ENCODE results near the gene DOCK1.
A peak's percentile ranks its signal among the peaks of the same experiment; 100 is the strongest.

DOCK1 gene

DNA sequence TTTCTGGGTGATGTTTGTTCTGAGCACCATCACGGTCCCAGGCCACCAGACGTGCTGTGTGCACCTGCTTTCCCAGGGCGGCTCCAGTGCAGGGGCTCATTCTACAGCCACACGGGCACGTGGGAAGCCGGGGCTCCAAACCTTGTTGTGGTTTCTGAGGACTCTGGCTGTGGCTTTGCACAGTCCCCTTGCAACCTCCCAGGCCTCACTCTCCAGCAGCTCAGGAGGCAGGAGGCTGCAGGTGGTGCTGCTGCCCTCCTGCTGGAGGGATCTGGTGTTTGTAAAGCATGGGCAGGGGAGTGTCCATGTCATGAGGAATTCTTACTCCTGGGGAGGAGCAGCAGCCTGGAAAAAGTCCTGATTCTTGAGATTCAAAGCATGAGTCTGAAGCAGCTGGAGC is 236.9 kb downstream of the DOCK1 start:
- H3K4me3 ChIP-seq (ENCODE audit: low read depth in 1 of 2, low read length in 2 of 2) = no peak overlapping the region
- H2AFZ ChIP-seq (ENCODE audit: low read depth, low read length) = no peak overlapping the region
- H3K27me3 ChIP-seq (ENCODE audit: insufficient read depth, low read length, poor library complexity) = no peaks in the 10 kb centered on the region
- no peak overlapping the region for H3K4me2 ChIP-seq (ENCODE audit: insufficient read depth, low read length)
- H3K9ac ChIP-seq (ENCODE audit: low read depth, low read length) = no peak overlapping the region
- no peaks in the 10 kb centered on the region for H3K79me2 ChIP-seq (ENCODE audit: insufficient read depth, low read length)
- no peak overlapping the region for H3K27ac ChIP-seq (ENCODE audit: low read length)
- H3K4me1 ChIP-seq (ENCODE audit: insufficient read depth, low read length) = peaks cover 8% of the 10 kb centered on the region; the same call in 1 of the 2 replicates
- DNase-seq (peak; percentile 65), ATAC-seq (ENCODE audit: insufficient read depth, low read depth) (peak; percentile 94)
- no peaks in the 10 kb centered on the region for H3K36me3 ChIP-seq (ENCODE audit: insufficient read depth, low read length)
- H4K20me1 ChIP-seq (ENCODE audit: insufficient read depth, low read length) = no peaks in the 10 kb centered on the region
- H3K9me3 ChIP-seq (ENCODE audit: insufficient read depth, low read length, severe bottlenecking) = no peaks in the 10 kb centered on the region
- TF ChIP-seq CTCF (IDR thresholded peaks at IDR 0.05; ENCODE audit: borderline replicate concordance, extremely low read depth, low read length, poor library complexity, severe bottlenecking) (no peak), EZH2 (IDR thresholded peaks at IDR 0.05; ENCODE audit: borderline replicate concordance, low read depth, low read length, severe bottlenecking) (no peak)

GRCh38 chr10:127142856-127143255 is 237.6 kb downstream of the DOCK1 start:
- Histone ChIP-seq H3K9me3 (ENCODE audit: insufficient read depth, low read length, severe bottlenecking) (no peaks in the 10 kb centered on the region), H2AFZ (ENCODE audit: low read depth, low read length) (no peak overlapping the region), H3K4me3 (ENCODE audit: low read depth in 1 of 2, low read length in 2 of 2) (no peak overlapping the region), H3K27ac (ENCODE audit: low read length) (no peak overlapping the region), H3K27me3 (ENCODE audit: insufficient read depth, low read length, poor library complexity) (no peaks in the 10 kb centered on the region), H3K9ac (ENCODE audit: low read depth, low read length) (no peak overlapping the region), H3K79me2 (ENCODE audit: insufficient read depth, low read length) (no peaks in the 10 kb centered on the region), H3K4me2 (ENCODE audit: insufficient read depth, low read length) (no peak overlapping the region), H4K20me1 (ENCODE audit: insufficient read depth, low read length) (no peaks in the 10 kb centered on the region), H3K36me3 (ENCODE audit: insufficient read depth, low read length) (no peaks in the 10 kb centered on the region), H3K4me1 (ENCODE audit: insufficient read depth, low read length) (peaks cover 8% of the 10 kb centered on the region; the same call in 1 of the 2 replicates)
- no peak for DNase-seq
- ATAC-seq (ENCODE audit: insufficient read depth, low read depth) = no peak
- TF ChIP-seq EZH2 (IDR thresholded peaks at IDR 0.05; ENCODE audit: borderline replicate concordance, low read depth, low read length, severe bottlenecking) (no peak), CTCF (IDR thresholded peaks at IDR 0.05; ENCODE audit: borderline replicate concordance, extremely low read depth, low read length, poor library complexity, severe bottlenecking) (no peak)

DNA sequence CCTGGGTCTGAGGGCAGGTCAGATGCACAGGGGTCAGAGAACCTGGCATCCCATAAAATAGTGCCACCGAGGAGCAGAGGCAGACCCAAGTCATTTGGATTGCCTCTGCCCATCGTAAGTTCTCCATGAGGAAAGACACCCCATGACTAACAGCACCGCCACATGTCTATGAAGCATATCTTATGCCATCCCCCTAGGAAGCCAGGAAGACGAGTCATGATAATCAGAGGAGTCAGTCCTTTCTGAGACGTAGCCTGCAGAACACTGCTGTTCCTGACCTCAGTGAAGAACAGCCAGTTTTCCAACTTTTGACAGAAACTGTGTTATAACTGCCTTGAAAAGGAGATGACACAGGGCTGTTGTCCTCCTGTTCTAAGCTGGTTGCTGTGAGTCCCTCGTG is 239.9 kb downstream of the DOCK1 start:
- H3K79me2 ChIP-seq (ENCODE audit: insufficient read depth, low read length) = no peaks in the 10 kb centered on the region
- H3K9me3 ChIP-seq (ENCODE audit: insufficient read depth, low read length, severe bottlenecking) = no peaks in the 10 kb centered on the region
- H3K36me3 ChIP-seq (ENCODE audit: insufficient read depth, low read length) = no peaks in the 10 kb centered on the region
- no peaks in the 10 kb centered on the region for H4K20me1 ChIP-seq (ENCODE audit: insufficient read depth, low read length)
- DNase-seq (no peak), ATAC-seq (ENCODE audit: insufficient read depth, low read depth) (no peak)
- no peak for TF ChIP-seq EZH2 (IDR thresholded peaks at IDR 0.05; ENCODE audit: borderline replicate concordance, low read depth, low read length, severe bottlenecking)
- no peak for TF ChIP-seq CTCF (IDR thresholded peaks at IDR 0.05; ENCODE audit: borderline replicate concordance, extremely low read depth, low read length, poor library complexity, severe bottlenecking)
- H3K4me3 ChIP-seq (ENCODE audit: low read depth in 1 of 2, low read length in 2 of 2) = no peak overlapping the region
- H3K27ac ChIP-seq (ENCODE audit: low read length) = no peak overlapping the region
- H3K4me1 ChIP-seq (ENCODE audit: insufficient read depth, low read length) = peaks cover 8% of the 10 kb centered on the region; the same call in 1 of the 2 replicates
- no peaks in the 10 kb centered on the region for H3K27me3 ChIP-seq (ENCODE audit: insufficient read depth, low read length, poor library complexity)
- no peak overlapping the region for H3K9ac ChIP-seq (ENCODE audit: low read depth, low read length)
- no peak overlapping the region for H2AFZ ChIP-seq (ENCODE audit: low read depth, low read length)
- no peak overlapping the region for H3K4me2 ChIP-seq (ENCODE audit: insufficient read depth, low read length)

DNA sequence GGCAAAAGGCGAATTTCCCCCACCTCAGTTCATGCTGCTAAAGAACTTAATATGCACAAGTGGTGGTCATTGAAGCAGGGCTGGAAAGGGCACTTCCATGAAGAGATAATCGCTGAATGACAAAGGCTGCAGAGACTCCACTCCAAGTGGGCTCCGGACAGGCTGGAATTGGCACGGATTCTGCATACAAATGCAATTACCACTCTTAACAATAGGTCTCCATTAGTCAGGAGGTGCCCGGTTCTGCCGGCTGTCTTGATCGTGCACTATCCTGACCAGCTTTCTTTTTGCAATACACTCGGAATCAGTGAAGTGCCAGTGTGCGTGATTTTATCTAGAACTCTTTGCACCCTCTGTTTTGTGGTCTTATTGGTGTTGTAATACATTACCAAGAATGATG is 241.4 kb downstream of the DOCK1 start:
- Histone ChIP-seq H3K9me3 (ENCODE audit: insufficient read depth, low read length, severe bottlenecking) (no peaks in the 10 kb centered on the region), H3K27ac (ENCODE audit: low read length) (no peak overlapping the region), H3K4me1 (ENCODE audit: insufficient read depth, low read length) (peaks cover 8% of the 10 kb centered on the region; the same call in 1 of the 2 replicates), H3K79me2 (ENCODE audit: insufficient read depth, low read length) (no peaks in the 10 kb centered on the region), H2AFZ (ENCODE audit: low read depth, low read length) (no peak overlapping the region), H4K20me1 (ENCODE audit: insufficient read depth, low read length) (no peaks in the 10 kb centered on the region; the same call in 1 of the 2 replicates), H3K4me2 (ENCODE audit: insufficient read depth, low read length) (no peak overlapping the region), H3K9ac (ENCODE audit: low read depth, low read length) (no peak overlapping the region), H3K36me3 (ENCODE audit: insufficient read depth, low read length) (no peaks in the 10 kb centered on the region), H3K27me3 (ENCODE audit: insufficient read depth, low read length, poor library complexity) (no peaks in the 10 kb centered on the region), H3K4me3 (ENCODE audit: low read depth in 1 of 2, low read length in 2 of 2) (no peak overlapping the region)
- TF ChIP-seq EZH2 (IDR thresholded peaks at IDR 0.05; ENCODE audit: borderline replicate concordance, low read depth, low read length, severe bottlenecking) (no peak), CTCF (IDR thresholded peaks at IDR 0.05; ENCODE audit: borderline replicate concordance, extremely low read depth, low read length, poor library complexity, severe bottlenecking) (no peak)
- DNase-seq = no peak
- ATAC-seq (ENCODE audit: insufficient read depth, low read depth) = no peak

Measured in DND-41 (cell line).